ENCODE results near the gene ACTR3. TPM values are rescaled to one million over a fixed set of nuclear protein-coding genes. Genes with fewer than 3 reads are reported as not detected.

The ACTR3 gene
- total and polyA plus RNA-seq, 10 of the 15 experiments (the other 5 are each of a cell fraction or from before 2014, with no cell fraction given): 79.1 to 616 (median 471) TPM

DNA sequence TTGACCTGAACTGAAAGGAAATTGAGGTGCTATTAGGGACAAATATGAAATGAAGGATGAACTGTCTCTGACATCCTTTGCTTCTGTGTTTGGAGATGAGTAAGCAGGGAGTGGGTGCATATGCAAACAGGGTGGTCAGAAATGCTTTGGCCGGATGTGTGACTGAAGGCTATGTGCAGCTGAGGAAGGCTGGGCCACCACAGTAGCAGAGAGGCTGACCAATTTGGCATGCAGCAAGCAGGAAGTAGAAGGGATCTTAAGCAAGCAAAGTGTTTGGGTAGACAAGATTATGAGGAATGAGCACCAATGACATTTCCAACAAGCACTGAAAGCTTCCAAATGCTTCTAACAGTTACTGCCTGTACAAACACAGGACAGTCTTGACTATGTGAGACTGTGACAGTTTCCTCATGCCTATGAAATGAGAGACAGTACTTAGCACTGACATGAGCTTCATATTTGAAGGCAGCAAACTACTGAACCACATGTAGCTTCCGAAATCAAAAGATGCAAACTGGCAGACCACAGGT, 3.3 kb upstream of the ACTR3 start (continued):
- TF ChIP-seq TCF7 (IDR thresholded peaks at IDR 0.05; ENCODE audit: borderline replicate concordance) (no peak), MTA2 (IDR thresholded peaks at IDR 0.05; ENCODE audit: low read depth) (peak; percentile 88), POLR2AphosphoS5 (IDR thresholded peaks at IDR 0.05; ENCODE audit: low read length) (peak; percentile 86), FOXM1 (IDR thresholded peaks at IDR 0.05; ENCODE audit: low read depth, low read length) (peak; percentile 90), SUZ12 (IDR thresholded peaks at IDR 0.05; ENCODE audit: unreplicated experiment) (no peak), NFIC (IDR thresholded peaks at IDR 0.05; ENCODE audit: low read depth, low read length) (peak; percentile 91), KLF5 (IDR thresholded peaks at IDR 0.05; ENCODE audit: partially characterized antibody) (no peak), BACH1 (IDR thresholded peaks at IDR 0.05; ENCODE audit: borderline replicate concordance) (peak; percentile 84; the same call in 1 of the 2 replicates), RUNX3 (IDR thresholded peaks at IDR 0.05; ENCODE audit: low read length) (peak; percentile 98), ZBTB4 (CRISPR knock-in tag; IDR thresholded peaks at IDR 0.05) (no peak), TARDBP (IDR thresholded peaks at IDR 0.05; ENCODE audit: borderline replicate concordance) (no peak), NFYA (IDR thresholded peaks at IDR 0.05; ENCODE audit: borderline replicate concordance, low read depth, low read length) (no peak), CEBPZ (IDR thresholded peaks at IDR 0.05; ENCODE audit: low read depth, low read length) (no peak), POU2F2 (IDR thresholded peaks at IDR 0.05; ENCODE audit: borderline replicate concordance, low read depth, low read length) (peak; percentile 100), EGR1 (IDR thresholded peaks at IDR 0.05; ENCODE audit: borderline replicate concordance in 1 of 2, low read depth in 2 of 2, low read length in 2 of 2) (peak in 1 of 2 experiments; percentile 95; a peak in 2 of 3 replicates), IKZF2 (IDR thresholded peaks at IDR 0.05) (peak; percentile 95 to 98), NRF1 (conservative IDR thresholded peaks at IDR 0.05; ENCODE audit: low read depth, low read length) (no peak)
- TF ChIP-seq, protein P1, sequence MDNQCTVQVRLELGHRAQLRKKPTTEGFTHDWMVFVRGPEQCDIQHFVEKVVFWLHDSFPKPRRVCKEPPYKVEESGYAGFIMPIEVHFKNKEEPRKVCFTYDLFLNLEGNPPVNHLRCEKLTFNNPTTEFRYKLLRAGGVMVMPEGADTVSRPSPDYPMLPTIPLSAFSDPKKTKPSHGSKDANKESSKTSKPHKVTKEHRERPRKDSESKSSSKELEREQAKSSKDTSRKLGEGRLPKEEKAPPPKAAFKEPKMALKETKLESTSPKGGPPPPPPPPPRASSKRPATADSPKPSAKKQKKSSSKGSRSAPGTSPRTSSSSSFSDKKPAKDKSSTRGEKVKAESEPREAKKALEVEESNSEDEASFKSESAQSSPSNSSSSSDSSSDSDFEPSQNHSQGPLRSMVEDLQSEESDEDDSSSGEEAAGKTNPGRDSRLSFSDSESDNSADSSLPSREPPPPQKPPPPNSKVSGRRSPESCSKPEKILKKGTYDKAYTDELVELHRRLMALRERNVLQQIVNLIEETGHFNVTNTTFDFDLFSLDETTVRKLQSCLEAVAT (IDR thresholded peaks at IDR 0.05): peak; percentile 95
- TF ChIP-seq, protein P2, sequence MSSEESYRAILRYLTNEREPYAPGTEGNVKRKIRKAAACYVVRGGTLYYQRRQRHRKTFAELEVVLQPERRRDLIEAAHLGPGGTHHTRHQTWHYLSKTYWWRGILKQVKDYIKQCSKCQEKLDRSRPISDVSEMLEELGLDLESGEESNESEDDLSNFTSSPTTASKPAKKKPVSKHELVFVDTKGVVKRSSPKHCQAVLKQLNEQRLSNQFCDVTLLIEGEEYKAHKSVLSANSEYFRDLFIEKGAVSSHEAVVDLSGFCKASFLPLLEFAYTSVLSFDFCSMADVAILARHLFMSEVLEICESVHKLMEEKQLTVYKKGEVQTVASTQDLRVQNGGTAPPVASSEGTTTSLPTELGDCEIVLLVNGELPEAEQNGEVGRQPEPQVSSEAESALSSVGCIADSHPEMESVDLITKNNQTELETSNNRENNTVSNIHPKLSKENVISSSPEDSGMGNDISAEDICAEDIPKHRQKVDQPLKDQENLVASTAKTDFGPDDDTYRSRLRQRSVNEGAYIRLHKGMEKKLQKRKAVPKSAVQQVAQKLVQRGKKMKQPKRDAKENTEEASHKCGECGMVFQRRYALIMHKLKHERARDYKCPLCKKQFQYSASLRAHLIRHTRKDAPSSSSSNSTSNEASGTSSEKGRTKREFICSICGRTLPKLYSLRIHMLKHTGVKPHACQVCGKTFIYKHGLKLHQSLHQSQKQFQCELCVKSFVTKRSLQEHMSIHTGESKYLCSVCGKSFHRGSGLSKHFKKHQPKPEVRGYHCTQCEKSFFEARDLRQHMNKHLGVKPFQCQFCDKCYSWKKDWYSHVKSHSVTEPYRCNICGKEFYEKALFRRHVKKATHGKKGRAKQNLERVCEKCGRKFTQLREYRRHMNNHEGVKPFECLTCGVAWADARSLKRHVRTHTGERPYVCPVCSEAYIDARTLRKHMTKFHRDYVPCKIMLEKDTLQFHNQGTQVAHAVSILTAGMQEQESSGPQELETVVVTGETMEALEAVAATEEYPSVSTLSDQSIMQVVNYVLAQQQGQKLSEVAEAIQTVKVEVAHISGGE (CRISPR knock-in tag; IDR thresholded peaks at IDR 0.05): no peak
